Pancreas (tissue), 10 donors: Measurements from ENCODE around the gene ZBBX. TPM values are rescaled to one million over a fixed set of nuclear protein-coding genes. Genes with fewer than 3 reads are reported as not detected.

Experiments
- ATAC-seq, 4 donors: fragments of 200-7000 bp; cut with Tn5 transposase; one replicate each; pipeline versions ENCODE4 v1.8.0 to v1.9.1; 2020; ENCODE audit warnings: mild to moderate bottlenecking in 4 of 4, moderate library complexity in 4 of 4
- DNase-seq, 6 donors: peaks; one replicate each; pipeline ENCODE4 v3.0.0-alpha.2; 2020
- FAIRE-seq: peaks from 2 replicates; lab custom pipeline; 2012; peaks lifted over from hg19 to GRCh38; lab: Jason Lieb, UNC
- H3K27ac ChIP-seq, 4 donors: fragments of 200-600 bp; sonication (generic); 1 replicate in 3 of 4; 2 replicates in 1 of 4; pipeline versions ENCODE4 v1.5.0 to v1.8.0; 2020
- H3K27me3 ChIP-seq, 4 donors: fragments of 200-600 bp; one replicate each; pipeline ENCODE4 v1.8.0; 2021
- H3K36me3 ChIP-seq, 3 donors: fragments of 200-600 bp; sonication (generic) in 1 of 3; one replicate each; pipeline versions ENCODE4 v1.5.0 to v1.8.0; 2020 to 2021
- H3K4me1 ChIP-seq, 3 donors: fragments of 200-600 bp; one replicate each; pipeline ENCODE4 v1.8.0; 2021
- H3K4me3 ChIP-seq, 4 donors: fragments of 200-600 bp; sonication (generic) in 2 of 4; one replicate each; pipeline versions ENCODE4 v1.5.0 to v1.8.0; 2020 to 2021
- H3K9me3 ChIP-seq, 4 donors: fragments of 200-600 bp; one replicate each; pipeline ENCODE4 v1.8.0; 2021
- WGBS, 2 donors: extraction: QIAGEN DNeasy Blood & Tissue Kit; methylation state at CpG; one replicate each; pipeline ENCODE4 v1.1.7; 2013; 5-methylcytosine and 5-hydroxymethylcytosine counted together
- intact Hi-C, 3 donors: fragments of 100-400 bp; cut with DNase I; formaldehyde crosslinking; loops; one replicate each; pipeline versions ENCODE4 v1.11.1 to v1.14.2; 2022
- polyA plus RNA-seq, 2 donors: library from polyadenylated mRNA; stranded (reverse); fragments of 200-250 nt; gene quantifications; one replicate each; pipeline ENCODE4 v1.2.3, GENCODE V29; 2013
- total RNA-seq, 6 donors: library from RNA; stranded (reverse); fragmentation: NEBNext Ultra II Directional in 4 of 6; extraction: Animal tissue kit (Norgen Biotek cat#: 25700) in 4 of 6; gene quantifications; one replicate each; pipeline versions ENCODE4 v1.2.1 to v1.2.4, GENCODE V29; 2021 to 2023
- TF ChIP-seq, protein P1 (sequence below), 4 donors: fragments of 200-600 bp; sonication (generic) in 3 of 4; IDR thresholded peaks; one replicate each; pipeline versions ENCODE4 v1.5.0 to v1.8.0; 2021; ENCODE audit warnings: antibody characterized with exemption in 4 of 4
- donor health status: healthy with polysubstance abuse.
- donor health status: DM: no; HTN: no; CAD: no; lungs with moderate emphysema.
- donor health status: DM: no; HTN: no; CAD: no.
- donor health status: control.
- donor health status: control.
- donor health status: Bipolar disorder and iron deficiency.
- donor health status: DM: yes; HTN: yes; CAD: no.
- donor health status: DM: no; HTN: no; CAD: no.
- donor health status: DM: no; HTN: no; CAD: no.
- donor health status: DM: yes; HTN: yes; CAD: no.

The ZBBX gene
- total and polyA plus RNA-seq, 8 donors = 0.26 TPM; not detected in 7

DNA sequence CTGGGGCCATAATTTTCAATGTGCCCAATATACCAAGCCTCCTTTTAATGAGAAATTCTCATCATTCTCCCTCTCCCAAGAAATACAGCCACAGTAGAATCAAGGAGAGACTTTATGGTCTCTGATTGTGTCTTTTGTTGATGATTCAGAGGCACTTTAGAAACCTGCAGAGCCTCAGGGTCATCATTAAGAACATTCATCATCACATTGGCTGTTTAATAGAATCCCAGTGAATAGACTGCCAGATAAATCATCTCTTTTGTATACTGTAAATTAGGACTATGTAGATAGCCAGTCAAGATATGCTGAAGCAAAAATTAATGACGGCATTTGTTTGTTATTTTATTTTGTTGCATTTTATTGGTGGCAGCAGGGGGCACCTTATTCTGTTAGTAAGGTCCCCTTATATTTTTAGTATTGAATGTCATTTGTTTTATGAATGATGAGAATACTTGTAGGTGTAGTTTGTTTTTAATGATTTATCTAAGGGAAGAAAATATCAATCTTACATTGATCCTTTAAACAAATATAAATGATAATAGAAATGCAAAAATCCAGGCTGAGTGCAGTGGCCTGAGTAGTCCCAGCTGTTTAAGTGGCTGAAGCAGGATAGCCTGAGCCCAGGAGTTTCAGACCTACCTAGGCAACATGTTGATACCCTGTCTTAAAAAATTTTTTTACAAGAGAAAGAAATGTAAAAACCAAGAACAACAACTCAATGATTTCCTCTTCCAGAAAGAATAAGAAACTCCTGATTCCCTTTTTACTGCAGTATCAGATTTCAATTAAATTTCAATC is 138.8 kb downstream of the ZBBX start:
- Histone ChIP-seq H3K4me3 (no peak overlapping the region), H3K9me3 (no peaks in the 10 kb centered on the region), H3K4me1 (no peaks in the 10 kb centered on the region), H3K36me3 (no peaks in the 10 kb centered on the region), H3K27ac (no peak overlapping the region), H3K27me3 (no peaks in the 10 kb centered on the region)
- ATAC-seq (no peak), DNase-seq (no peak), FAIRE-seq (no peak)
- intact Hi-C loops = no loop called here
- TF ChIP-seq, protein P1, sequence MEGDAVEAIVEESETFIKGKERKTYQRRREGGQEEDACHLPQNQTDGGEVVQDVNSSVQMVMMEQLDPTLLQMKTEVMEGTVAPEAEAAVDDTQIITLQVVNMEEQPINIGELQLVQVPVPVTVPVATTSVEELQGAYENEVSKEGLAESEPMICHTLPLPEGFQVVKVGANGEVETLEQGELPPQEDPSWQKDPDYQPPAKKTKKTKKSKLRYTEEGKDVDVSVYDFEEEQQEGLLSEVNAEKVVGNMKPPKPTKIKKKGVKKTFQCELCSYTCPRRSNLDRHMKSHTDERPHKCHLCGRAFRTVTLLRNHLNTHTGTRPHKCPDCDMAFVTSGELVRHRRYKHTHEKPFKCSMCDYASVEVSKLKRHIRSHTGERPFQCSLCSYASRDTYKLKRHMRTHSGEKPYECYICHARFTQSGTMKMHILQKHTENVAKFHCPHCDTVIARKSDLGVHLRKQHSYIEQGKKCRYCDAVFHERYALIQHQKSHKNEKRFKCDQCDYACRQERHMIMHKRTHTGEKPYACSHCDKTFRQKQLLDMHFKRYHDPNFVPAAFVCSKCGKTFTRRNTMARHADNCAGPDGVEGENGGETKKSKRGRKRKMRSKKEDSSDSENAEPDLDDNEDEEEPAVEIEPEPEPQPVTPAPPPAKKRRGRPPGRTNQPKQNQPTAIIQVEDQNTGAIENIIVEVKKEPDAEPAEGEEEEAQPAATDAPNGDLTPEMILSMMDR (IDR thresholded peaks at IDR 0.05) = no peak
- WGBS, 2 donors = 79 to 87% methylated on average over 1 of the region's 1 CpG

DNA sequence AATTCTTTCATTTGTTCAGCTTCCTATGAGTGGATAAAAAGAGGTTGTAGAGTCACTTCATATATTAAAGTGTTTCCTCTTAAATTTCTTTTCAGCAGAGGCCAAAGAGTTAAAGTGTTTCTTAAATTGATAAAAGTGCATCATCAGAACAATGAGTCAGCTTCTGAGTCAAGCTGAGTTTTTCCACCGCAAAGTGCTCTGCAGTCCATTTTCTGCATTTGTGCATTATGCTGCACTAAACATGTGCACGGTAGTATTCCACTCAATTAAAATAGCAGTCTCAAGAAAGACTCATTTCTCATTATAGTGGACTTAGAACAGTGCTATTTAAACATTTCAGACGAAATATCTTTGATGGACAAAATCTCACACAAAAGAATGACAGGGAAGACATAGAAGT is 152.0 kb downstream of the ZBBX start:
- no peaks in the 10 kb centered on the region for H3K36me3 ChIP-seq
- ATAC-seq = no peak
- no peak for DNase-seq
- FAIRE-seq = no peak
- no peak overlapping the region for H3K27ac ChIP-seq
- TF ChIP-seq, protein P1 (IDR thresholded peaks at IDR 0.05) = no peak
- no peaks in the 10 kb centered on the region for H3K27me3 ChIP-seq
- WGBS, 2 donors = 45 to 61% methylated on average over 3 of the region's 3 CpGs
- intact Hi-C loops = no loop called here
- no peaks in the 10 kb centered on the region for H3K9me3 ChIP-seq
- H3K4me3 ChIP-seq = no peak overlapping the region
- no peaks in the 10 kb centered on the region for H3K4me1 ChIP-seq

DNA sequence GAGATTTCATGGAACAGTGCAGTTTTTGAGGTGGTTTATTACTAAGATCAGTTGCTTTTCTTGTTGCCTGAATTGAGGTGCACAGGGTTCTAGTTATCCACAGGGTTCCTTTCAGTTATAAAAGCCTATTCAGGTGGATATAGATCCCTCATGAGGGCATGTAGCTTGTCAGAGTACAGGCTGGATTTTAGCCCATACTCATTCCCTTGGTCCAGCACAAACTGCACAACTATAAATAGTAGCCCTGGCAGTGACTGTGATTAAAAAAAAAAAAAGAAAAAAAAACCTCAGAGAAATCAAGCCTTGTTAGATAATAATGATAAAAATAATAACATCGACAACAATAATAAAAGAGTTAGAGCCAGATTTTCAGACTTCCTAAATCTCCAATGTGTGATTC is 154.3 kb downstream of the ZBBX start:
- DNase-seq (no peak), ATAC-seq (no peak), FAIRE-seq (no peak)
- H3K4me1 ChIP-seq = no peaks in the 10 kb centered on the region
- TF ChIP-seq, protein P1 (IDR thresholded peaks at IDR 0.05) = no peak
- no peaks in the 10 kb centered on the region for H3K27me3 ChIP-seq
- 81 to 95% methylated on average over 1 of the region's 1 CpG for WGBS, 2 donors
- no peaks in the 10 kb centered on the region for H3K36me3 ChIP-seq
- H3K9me3 ChIP-seq = no peaks in the 10 kb centered on the region
- H3K27ac ChIP-seq = no peak overlapping the region
- intact Hi-C loops = no loop called here
- no peak overlapping the region for H3K4me3 ChIP-seq

DNA sequence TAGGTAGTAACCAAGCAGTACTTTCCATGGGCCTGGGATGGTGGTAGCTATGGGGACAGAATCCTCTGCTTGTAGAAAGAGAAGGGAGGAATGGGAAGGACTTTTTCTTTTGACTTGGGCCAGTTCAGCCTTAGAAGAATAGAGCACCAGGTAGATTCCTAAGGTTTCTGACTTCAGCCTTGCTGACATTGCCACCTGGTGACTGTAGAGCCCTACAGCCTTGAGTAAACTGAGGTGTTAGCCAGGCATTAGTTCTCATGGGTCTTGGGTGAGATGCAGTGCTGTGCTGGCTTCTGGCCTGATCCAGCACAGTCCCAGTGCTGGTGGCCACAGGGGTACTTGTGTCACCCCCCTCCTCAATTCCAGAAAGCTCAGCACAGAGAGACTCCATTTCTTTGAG is 171.1 kb downstream of the ZBBX start:
- Histone ChIP-seq H3K27me3 (no peaks in the 10 kb centered on the region), H3K4me3 (no peak overlapping the region), H3K4me1 (no peaks in the 10 kb centered on the region), H3K36me3 (no peaks in the 10 kb centered on the region), H3K27ac (no peak overlapping the region), H3K9me3 (no peaks in the 10 kb centered on the region)
- DNase-seq (peak in 3 of 6 donors; percentile 17 to 28 (median 24)), FAIRE-seq (no peak), ATAC-seq (peak; percentile 63 to 98 (median 84))
- TF ChIP-seq, protein P1 (IDR thresholded peaks at IDR 0.05) = no peak
- intact Hi-C loops = no loop called here

DNA sequence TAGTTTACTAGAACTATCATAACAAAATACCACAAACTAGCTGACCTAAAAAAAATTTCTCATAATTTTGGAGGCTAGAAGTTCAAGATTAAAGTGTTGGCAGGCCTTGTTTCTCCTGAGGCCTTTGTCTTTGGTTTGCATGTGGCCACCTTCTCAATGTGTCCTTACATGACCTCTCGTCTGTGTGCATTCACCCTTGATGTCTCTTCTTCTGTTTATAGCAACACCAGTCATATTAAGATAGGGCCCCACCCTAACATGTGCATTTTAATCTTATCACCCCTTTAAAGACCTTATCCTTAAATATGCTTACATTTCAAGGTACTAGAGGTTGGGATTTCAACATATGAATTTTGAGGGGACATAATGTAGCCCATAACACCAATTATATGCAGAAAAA is 177.0 kb downstream of the ZBBX start:
- TF ChIP-seq, protein P1 (IDR thresholded peaks at IDR 0.05) = no peak

More for the DNA sequence above, 177.0 kb downstream of the ZBBX start:
- 40% methylated on average over 1 of the region's 1 CpG for WGBS, 2 donors
- H3K9me3 ChIP-seq = no peaks in the 10 kb centered on the region
- no peaks in the 10 kb centered on the region for H3K4me1 ChIP-seq
- intact Hi-C loops = no loop called here
- FAIRE-seq (no peak), DNase-seq (no peak), ATAC-seq (no peak)
- no peak overlapping the region for H3K27ac ChIP-seq
- no peak overlapping the region for H3K4me3 ChIP-seq
- H3K27me3 ChIP-seq = no peaks in the 10 kb centered on the region
- no peaks in the 10 kb centered on the region for H3K36me3 ChIP-seq
